Activated B cell treated with CpG ODN at 0.5 μM for 24 hours (primary cell): ENCODE data around the gene GPR82. TPM values are rescaled to one million over a fixed set of nuclear protein-coding genes. Genes with fewer than 3 reads are reported as not detected.
"Not testable (repeated sequence)": the region's sequence is repeated elsewhere in the genome, so short reads cannot be mapped to it uniquely, and the experiment has no call there.

Experiments used
- ATAC-seq: fragments of 200-7000 bp; cut with Tn5 transposase; one replicate; pipeline ENCODE4 v1.10.0; 2021; ENCODE audit warnings: low read depth, mild to moderate bottlenecking, moderate library complexity
- CTCF ChIA-PET: fragments of 350-600 bp; sonication (Branson Sonifier 250); formaldehyde crosslinking; loops from one replicate; lab custom pipeline; 2021; ENCODE audit warnings: antibody characterized with exemption; lab: Charles Lee
- POLR2A ChIA-PET: fragments of 350-600 bp; sonication (Branson Sonifier 250); formaldehyde crosslinking; loops from one replicate; lab custom pipeline; 2021; ENCODE audit warnings: antibody characterized with exemption; lab: Charles Lee
- DNase-seq: peaks from one replicate; pipeline ENCODE4 v3.0.0; 2022
- H3K27ac Mint-ChIP-seq: one replicate; pipeline ENCODE4 v1.8.0; 2020; ENCODE audit warnings: mixed read lengths
- H3K27me3 Mint-ChIP-seq: one replicate; pipeline ENCODE4 v1.8.0; 2021; ENCODE audit warnings: mixed read lengths
- H3K36me3 Mint-ChIP-seq: one replicate; pipeline ENCODE4 v1.8.0; 2021; ENCODE audit warnings: low read depth, mixed read lengths
- H3K4me1 Mint-ChIP-seq: one replicate; pipeline ENCODE4 v1.8.0; 2021; ENCODE audit warnings: mixed read lengths
- H3K4me3 Mint-ChIP-seq: one replicate; pipeline ENCODE4 v1.8.0; 2020; ENCODE audit warnings: mild to moderate bottlenecking, mixed read lengths
- H3K9me3 Mint-ChIP-seq: one replicate; pipeline ENCODE4 v1.8.0; 2020; ENCODE audit warnings: mixed read lengths
- CTCF ChIP-seq: fragments of 200-600 bp; IDR thresholded peaks from one replicate; pipeline ENCODE4 v1.8.0; 2022; ENCODE audit warnings: antibody characterized with exemption, mild to moderate bottlenecking
- intact Hi-C: fragments of 100-400 bp; cut with micrococcal nuclease; formaldehyde crosslinking; loops from one replicate; pipeline ENCODE4 v1.15.1; 2024
- total RNA-seq: library from RNA; stranded (reverse); gene quantifications from 2 replicates; pipeline ENCODE4 v1.2.3, GENCODE V29; 2022

GPR82 gene
- 0.32 and 0.35 TPM in 2 replicates for total RNA-seq

- Mint-ChIP-seq H3K4me3 (no peak within 1 kb of the TSS), H3K27me3 (no peaks in the 10 kb centered on the region), H3K9me3 (peaks cover 4% of the 10 kb centered on the region), H3K27ac (peak within 1 kb of the TSS; percentile 12), H3K4me1 (peaks cover 53% of the 10 kb centered on the region), H3K36me3 (peaks cover under 1% of the 10 kb centered on the region)
- no peak for DNase-seq
- no peak for TF ChIP-seq CTCF
- POLR2A ChIA-PET: no interaction called here
- peak; percentile 49 for ATAC-seq
- CTCF ChIA-PET: interaction anchor here (0.7 to 1.0 kb wide), 2 partner anchors 16 to 17 kb away, joined by 3 read pairs; no protein-coding TSS in a partner anchor
- intact Hi-C loops: no loop called here
Observed at GRCh38 chrX:41723826-41724225, at the start of gene GPR82. Gene GPR82 (plus strand): TSS chrX:41724181. CDS start chrX:41727027, 2,846 bp downstream.

- ATAC-seq, H3K4me1 Mint-ChIP-seq, H3K9me3 Mint-ChIP-seq, CTCF ChIA-PET, H3K4me3 Mint-ChIP-seq, H3K36me3 Mint-ChIP-seq, DNase-seq, intact Hi-C loops, H3K27me3 Mint-ChIP-seq, H3K27ac Mint-ChIP-seq, POLR2A ChIA-PET: not testable (repeated sequence)
Observed at GRCh38 chrX:41676361-41676760, 47.6 kb upstream of the GPR82 start.

GRCh38 chrX:41677183-41678060 lies 46.6 kb upstream of the GPR82 start:
- no peak overlapping the region for H3K4me3 Mint-ChIP-seq

GRCh38 chrX:41684138-41684537 lies 39.8 kb upstream of the GPR82 start:
- H3K27ac Mint-ChIP-seq: no peak overlapping the region
- DNase-seq: no peak
- no peak for TF ChIP-seq CTCF
- peaks cover 2% of the 10 kb centered on the region for H3K36me3 Mint-ChIP-seq
- intact Hi-C loops: no loop called here
- ChIA-PET POLR2A (no interaction called here), CTCF (no interaction called here)
- ATAC-seq: no peak
- peaks cover 29% of the 10 kb centered on the region for H3K4me1 Mint-ChIP-seq
- no peaks in the 10 kb centered on the region for H3K27me3 Mint-ChIP-seq
- no peak overlapping the region for H3K4me3 Mint-ChIP-seq
- no peaks in the 10 kb centered on the region for H3K9me3 Mint-ChIP-seq

More at GRCh38 chrX:41677183-41678060, 46.6 kb upstream of the GPR82 start:
- ATAC-seq (no peak), DNase-seq (no peak)
- intact Hi-C loops: no loop called here
- no peak for TF ChIP-seq CTCF
- Mint-ChIP-seq H3K9me3 (no peaks in the 10 kb centered on the region), H3K27me3 (no peaks in the 10 kb centered on the region), H3K4me1 (peaks cover 6% of the 10 kb centered on the region), H3K27ac (no peak overlapping the region), H3K36me3 (peaks cover 7% of the 10 kb centered on the region)
- ChIA-PET POLR2A (no interaction called here), CTCF (no interaction called here)

GRCh38 chrX:41684940-41685339 lies 39.0 kb upstream of the GPR82 start:
- DNase-seq (no peak), ATAC-seq (no peak)
- Mint-ChIP-seq H3K27me3 (no peaks in the 10 kb centered on the region), H3K4me3 (no peak overlapping the region), H3K36me3 (peaks cover 2% of the 10 kb centered on the region), H3K9me3 (no peaks in the 10 kb centered on the region), H3K4me1 (peaks cover 29% of the 10 kb centered on the region), H3K27ac (no peak overlapping the region)
- CTCF ChIA-PET: no interaction called here
- no peak for TF ChIP-seq CTCF
- POLR2A ChIA-PET: no interaction called here
- intact Hi-C loops: loop anchor here (5.0 kb wide), 1 partner anchor 47 kb away; no protein-coding TSS in a partner anchor
